HG03469 (cell line): ENCODE results near the gene RAI1.
"Not testable (repeated sequence)": the region's sequence is repeated elsewhere in the genome, so short reads cannot be mapped to it uniquely, and the experiment has no call there.

ENCODE experiments used
- ATAC-seq: cut with Tn5 transposase; IDR thresholded peaks from one replicate; pipeline ENCODE4 v1.9.1; 2021; ENCODE audit warnings: mild to moderate bottlenecking, moderate library complexity, moderate number of reproducible peaks; ENCODE audit not compliant: unreplicated experiment

Gene RAI1

DNA sequence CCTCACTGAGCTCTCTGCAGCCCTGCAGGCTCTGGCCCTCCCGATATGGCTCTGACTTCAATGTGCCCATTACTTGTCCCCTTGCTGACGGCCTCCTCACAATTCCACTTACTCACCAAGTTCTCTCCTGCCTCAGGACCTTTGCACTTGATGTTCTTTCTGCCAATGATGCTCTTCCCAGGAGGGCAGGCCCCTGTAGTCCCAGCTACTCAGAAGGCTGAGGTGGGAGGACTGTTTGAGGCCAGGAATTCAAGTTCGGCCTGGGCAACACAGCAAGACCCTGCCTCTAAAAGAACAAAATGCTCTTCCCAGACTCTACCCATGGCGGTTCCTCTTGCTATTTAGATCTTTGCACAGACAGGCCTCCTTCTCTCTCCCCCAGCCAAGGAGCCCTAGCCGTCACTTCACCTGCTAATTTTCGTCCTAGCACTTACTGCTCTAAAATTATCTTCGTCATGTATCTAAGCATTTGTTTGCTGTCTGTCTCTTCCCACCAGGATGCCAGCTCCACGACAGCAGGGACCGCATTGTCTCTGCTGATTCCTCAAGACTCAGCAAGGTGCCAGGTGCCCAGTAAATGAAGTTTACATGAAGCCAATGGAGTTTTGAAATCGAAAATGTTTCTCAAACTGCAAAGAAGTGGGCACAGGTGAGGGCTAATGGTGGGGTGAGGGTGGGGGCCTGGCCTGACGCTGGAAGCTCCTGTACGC, 626 bp upstream of the RAI1 start:
- ATAC-seq, result no peak

DNA sequence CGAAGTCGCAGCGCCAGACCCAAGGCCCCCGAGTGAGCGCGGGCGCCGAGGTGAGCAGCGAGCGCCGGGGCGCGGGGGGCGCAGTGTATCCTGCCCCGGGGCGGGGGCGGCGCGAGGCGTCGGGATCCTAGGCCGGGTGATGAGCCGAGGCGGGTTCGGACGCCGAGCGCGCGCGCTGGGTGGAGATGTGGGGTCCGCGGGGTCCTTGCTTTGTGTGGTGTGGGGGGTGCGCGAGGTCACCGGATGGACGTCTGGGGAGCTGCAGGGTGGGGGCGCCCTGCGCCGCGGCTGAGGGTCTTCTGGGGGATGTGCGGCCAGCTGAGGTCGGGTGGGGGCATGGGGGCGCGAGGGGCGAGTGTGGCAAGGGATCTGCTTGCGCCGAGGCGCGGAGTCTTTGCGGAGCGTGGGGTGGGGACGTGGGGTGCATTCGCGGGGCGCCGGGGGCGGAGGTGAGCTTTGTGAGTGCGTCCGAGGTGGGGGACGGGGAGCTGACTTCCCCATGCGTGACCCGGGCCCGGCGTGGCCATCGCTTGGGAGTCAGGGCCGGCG, 560 bp downstream of the RAI1 start:
- no peak for ATAC-seq

DNA sequence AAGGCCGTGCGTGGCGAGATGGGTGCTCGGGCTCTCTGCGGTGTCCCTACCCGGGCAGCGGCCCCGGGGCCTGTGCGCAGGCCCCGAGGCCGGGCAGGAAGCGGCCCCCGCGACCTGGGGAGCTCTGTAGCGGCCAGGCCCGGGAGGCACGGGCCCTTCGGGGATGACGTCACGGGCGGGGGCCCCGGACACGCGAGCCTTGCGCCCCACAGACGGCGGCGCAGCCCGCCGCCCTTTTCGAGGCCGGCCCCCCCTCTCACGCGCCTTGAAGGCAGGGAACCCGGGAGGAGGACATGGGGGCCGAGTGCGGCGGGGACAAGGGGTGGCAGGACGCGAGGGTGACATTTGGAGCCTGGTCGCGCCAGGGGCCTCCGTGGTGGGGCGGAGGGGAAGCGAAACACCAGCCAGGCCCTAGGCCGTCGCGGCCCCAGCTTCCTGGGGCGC, 1.1 kb downstream of the RAI1 start:
- no peak for ATAC-seq

DNA sequence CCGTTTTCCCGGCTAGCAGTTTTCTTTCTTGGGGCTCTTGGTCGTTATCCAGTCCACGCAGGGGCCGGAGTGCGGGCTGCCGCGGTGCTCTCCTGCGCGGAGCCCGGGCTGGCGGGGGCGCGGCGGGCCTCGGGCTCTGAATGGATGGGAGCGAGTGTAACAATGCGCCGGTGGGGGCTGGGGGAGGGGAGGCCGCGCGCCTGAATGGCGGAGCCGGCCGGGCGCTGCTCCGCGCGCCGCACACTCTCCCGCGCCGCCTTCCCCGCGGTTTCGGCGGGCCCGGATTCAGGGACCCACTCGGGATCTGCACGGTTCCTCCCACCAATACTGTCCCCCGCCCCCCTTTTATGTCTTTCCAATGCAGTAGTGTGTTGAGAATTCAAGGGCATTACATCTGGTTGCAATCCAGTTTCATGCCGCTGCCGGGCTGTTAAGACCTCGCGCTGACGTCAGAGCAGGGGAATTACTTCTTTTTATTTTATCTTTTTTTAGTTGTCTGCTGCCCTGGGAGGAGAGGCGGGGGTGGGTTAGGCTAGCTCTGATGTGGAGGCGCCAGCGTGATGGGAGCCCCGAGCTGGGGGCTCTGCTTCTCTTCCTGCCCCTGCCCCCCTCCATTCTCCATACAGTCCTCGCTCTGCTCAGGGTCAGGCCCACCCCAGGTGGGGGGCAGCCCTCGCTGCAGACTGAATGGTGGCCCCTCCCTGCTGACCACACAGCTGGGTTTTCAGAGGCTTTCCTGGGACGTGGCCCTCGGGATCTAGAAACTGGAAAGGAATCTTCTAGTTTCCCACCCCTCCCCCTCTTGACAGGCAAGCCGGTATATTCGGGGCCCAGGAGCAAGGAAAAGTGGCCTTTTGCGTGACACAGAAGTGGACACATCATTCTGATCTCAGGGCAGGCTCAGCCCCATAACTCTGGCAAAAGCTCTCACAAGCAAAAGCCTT, 1.8 kb downstream of the RAI1 start:
- ATAC-seq, result no peak

DNA sequence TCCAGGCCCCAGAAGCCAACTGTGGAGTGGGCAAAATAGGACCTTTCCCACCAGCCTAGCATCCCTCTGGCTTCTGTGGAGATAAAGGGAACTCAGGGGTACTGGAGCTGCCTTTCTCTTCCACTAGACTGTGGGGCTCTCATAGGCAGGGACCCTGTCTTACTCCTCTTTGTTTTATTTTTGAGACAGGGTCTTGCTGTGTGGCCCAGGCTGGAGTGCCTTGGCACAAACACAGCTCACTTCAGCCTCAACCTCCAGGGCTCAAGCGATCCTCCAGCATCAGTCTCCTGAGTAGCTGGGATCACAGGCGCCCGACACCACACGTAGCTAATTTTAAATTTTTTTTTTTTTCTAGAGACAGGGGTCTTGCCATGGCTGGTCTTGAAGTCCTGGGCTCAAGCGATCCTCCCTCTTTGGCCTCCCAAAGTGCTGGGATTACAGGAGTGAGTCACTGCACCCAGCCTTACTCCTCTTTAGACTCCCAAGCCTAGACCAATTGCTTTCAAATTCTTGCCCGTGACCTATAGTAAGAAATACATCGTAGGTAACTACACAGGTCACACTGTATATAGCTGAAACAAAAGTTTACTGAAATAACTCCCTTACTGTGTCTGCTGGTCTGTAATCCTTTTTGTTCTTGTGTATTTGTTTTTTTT, 2.6 kb downstream of the RAI1 start:
- no peak for ATAC-seq

DNA sequence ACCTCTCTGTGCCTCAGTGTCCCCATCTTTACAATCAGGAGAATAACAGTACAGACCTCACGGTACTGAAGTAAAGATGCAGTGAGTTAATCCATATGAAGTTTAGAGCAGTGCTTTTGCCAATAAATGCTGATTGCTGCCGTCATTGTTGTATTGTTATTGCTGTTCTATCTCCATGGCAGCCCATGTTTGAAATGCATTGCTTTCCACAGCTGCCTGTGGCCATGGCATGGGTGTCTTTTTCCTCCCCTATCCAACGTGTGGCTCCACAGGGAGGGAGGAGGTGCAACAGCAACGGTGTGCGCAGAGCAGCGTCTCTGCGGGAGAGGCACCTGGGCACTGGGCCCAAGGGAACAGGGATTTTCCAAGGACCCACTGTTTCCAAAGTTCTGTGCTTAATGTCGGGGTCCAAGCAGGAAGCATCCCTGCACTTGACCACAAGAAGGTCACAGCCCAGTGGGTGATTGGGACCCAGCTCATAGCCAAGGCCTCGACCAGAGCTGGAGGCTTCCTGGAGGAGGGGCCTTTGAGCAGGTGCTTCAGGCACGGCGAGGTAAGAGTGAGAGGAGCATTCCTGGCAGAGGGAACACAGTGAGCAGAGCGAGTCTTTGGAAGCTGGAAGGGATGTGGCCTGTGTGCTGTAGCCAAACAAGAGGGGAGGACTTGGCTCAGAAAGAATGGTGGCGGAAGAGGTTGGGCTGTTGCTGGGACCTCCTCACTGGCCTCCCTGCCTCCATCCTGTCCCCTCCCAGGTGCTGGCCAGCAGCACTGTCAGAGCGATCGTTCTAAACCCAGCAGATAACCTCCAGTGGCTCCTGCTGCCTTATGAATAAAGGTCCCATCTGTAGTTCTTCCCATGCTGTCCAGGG, 3.9 kb downstream of the RAI1 start:
- no peak for ATAC-seq

DNA sequence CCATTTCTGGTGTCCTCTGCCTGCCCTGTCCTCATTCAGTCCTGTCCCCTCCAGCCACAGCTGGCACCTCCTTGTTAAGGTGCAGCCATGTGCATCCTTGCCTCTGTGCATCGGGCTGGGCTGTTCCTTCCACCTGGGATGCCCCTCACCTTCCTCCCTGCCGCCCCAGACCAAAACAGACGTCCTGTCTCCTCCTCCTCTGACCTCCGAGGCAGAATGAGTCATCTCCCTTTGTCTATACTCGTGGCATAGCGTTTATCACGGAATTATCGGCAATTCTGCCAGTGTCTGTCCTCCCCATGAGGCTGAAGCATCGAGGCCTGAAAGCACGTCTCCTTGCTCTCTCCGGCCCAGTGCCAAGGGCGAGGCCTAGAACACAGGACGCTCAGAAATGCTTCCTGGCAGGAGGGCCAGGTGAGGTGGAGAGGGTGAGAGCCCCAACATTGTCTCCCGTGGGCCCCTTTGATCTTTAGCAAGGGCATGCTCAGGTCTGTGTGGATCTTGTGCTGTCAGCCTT, 4.6 kb downstream of the RAI1 start:
- no peak for ATAC-seq

DNA sequence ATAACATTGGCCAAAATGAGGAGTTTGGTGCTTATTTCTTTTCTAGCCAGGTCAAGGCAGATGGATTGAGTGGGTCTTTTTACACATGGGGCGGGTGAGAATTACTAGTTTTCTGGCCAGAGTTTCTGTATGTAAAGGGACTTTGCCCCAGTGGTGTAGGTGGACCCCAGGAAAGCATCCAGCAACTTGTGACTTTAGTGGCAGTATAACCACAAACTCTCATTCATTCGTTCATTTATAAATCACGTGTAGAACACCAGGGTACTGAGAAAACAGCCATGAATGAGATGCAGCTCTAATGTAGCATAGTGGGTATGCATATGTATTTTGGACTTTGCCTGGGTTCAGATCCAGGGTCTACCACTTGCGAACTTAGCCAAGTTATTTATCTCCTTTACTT, 8.1 kb downstream of the RAI1 start:
- no peak for ATAC-seq

DNA sequence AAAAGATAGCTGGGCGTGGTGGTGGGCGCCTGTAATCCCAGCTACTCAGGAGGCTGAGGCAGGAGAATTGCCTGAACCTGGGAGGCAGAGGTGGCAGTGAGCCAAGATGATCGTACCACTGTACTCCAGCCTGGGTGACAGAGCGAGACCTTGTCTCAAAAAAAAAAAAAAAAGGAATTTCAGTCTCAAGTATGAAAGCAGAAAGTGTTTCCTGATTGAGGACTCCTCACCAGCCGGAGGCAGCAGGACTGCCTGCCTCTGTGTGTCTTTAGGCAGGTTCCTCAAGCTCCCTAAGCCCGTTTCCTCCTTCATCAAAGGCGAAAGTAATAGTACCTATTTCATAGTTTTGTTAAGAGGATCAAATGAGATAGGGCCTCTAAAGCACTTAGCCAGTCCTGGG, 9.0 kb downstream of the RAI1 start:
- ATAC-seq, result not testable (repeated sequence)

DNA sequence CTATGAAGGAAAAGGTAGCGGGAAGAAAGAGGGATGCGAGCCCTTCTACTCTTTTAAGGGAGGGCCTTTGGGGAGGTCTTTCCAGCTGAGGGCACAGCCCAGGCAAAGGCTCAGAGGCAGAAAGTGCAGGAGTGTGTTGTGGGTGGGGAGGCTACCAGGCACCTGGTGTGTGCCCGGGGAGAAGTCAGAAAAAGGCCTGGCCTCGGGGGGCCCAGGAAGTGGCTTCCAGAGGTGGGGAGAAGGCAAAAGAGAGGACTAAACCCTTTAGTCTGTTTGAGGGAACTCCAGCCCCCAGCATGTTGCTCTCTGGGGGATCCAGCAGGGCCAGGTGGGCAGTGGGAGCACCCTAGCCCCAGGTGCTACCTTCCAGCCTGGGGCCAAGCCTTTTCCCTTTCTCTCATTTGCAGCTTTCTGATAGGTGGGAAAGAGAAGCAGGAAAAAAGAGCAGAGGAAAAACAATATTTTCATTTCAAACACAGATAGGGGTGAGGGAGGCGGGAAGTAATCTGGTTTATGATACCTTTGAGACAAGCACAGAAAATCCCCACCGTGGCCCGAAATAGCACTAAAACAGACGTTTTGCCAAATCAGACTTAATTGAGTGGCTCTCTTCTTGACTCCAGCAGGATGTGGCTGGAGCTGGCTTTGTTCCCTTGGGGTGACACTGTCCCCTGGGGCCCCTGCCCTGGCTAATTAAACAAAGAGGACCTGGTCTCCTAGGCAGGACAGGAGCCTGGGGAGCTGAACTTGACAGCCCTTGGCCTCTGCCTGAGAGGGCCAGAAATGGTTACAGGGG, 10.4 kb downstream of the RAI1 start:
- no peak for ATAC-seq

DNA sequence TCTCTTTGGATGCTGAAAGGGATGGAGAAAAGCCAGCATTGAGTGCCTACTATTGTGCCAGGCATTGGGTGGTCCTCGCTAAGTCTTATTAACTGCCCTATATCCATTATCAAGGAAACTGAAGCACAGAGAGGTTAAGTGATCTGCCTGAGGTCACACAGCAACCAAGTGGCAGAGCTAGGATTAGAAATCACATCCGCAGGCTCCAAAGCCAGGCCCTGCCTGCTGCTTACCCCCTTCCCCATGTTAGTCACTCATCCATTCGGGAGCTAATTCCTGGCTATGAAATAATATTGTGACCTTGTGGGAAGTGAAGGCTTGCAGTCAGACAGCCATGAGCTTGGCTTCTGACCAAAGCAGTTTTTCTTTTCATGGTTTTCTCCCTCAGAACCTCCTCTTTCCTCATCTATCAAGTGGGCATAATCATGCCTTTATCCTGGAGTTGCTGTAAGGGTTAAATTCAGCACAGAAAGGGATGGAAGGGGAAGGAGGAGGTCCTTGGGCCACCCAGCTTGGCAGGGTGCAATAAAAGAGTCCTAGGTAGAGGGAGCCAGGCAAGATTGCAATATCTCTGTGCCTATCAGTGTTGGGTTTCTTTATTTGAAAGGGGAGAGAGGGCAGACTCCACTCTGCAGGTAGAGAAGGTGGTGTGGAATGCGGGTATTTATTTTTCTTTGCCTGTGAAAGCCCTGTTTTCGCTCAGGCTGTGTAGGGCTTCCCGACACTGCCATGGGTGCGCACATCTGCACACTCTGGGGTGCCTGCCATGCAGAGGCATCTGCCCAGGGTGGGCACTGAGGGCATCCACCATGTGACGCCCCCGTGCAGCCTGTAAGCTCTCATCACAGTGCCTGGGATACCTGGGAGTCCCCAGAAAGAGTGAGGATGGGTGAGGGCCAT, 11.3 kb downstream of the RAI1 start:
- ATAC-seq, result no peak

DNA sequence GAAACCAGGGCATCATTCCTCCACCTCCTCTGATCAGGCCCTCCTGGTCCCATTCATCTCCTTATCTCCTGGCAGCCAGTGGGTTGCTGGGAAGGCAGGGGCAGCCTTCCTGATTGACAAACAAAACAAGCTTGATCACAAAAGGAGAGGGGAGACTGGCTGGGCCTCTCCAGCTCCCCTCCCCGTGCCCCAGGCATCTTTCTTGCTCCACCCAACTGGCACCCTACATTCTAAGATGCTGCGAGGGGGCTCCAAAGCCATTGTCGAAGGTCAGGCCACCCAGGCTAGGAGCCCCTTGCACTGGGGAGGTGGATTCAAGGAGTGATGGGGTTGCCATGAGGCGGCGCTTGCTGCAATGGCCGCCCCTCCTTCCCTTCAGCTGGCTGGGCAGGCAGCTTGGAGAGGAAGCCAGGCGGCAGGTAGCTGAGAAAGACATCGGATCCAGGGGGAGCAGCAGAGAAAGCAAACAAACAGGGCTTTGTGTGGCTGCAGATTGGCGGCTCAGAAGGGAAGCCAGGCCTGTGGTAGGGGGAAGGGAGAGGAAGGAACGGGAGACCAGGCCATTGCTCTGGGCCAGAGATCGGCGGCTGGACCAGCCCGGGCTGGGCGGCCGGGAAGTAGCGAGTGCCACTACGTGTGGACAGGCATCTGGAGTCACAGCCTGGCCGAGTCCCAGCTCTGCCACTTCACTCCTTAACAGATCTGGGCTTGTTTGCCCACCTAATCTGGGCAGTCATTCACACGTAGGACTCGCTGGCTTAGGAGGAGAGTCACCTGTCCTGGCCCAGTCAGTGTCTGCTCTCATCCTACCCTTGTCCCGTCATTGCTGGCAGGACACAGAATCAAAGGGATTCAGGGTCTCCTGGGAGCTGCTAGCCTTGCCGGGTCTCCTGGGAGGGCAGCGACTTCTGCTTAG, 12.3 kb downstream of the RAI1 start:
- no peak for ATAC-seq

DNA sequence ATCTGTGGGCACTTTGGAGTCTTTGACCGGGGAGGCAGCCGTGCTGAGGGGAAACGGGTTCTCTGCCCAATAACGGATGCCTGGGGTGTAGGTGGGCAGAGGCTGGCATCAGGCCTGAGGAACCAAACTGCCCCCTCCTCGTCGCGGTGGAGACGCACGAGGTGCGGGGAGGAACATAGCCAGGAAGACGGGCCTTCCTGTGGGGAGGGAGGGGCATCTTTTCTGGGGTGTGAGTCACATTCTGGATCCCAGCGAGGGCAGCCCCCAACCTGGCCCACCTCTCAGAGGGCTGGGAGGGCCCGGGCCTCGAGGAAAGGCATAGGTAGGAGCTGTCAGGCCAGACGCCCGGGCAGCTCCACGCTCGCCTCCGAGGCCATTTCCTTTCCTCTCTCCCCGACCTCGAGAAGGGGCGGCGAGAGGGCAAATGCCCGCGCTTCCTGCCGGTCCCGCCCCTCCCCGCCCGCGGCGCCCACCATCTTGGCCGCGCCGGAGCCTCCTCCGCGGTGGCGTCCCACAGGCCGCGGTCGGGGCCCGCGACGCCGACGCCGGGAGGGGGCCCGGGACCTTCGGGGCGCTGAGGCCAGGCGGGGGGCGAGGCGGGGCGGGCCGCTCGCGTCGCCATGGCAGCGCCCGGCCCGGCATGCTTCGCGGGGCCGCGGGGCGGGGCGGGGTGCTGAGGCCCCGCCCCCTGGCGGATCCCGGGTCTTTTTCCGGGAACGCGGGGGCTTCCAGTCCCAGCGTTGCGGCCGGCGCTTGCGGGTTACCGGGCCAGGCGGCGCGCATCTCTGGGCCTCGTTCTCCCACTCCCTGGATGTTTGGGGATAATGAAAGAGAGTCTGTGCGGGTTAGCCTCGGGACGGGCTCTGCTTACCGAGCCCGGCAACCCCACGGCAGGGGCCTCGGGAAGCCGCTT, 13.2 kb downstream of the RAI1 start:
- no peak for ATAC-seq

DNA sequence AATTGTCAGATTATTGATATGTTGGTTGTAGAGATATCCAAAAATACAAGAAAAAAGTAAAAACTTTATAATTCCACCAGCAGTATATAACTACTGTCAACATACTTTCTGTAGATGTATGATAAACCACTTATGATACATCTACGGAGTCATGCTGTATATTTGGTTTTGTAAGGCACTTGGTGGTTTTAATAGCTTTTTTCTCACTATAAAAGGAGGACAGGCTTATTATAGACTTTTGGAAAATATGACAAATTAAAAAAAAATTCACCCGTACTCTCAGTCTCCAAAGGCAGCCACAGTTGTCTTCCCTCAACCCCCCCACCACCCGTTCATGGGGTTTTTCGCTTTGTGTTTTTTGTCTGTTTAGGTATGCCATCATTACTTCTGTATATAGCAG, 14.8 kb downstream of the RAI1 start:
- no peak for ATAC-seq

DNA sequence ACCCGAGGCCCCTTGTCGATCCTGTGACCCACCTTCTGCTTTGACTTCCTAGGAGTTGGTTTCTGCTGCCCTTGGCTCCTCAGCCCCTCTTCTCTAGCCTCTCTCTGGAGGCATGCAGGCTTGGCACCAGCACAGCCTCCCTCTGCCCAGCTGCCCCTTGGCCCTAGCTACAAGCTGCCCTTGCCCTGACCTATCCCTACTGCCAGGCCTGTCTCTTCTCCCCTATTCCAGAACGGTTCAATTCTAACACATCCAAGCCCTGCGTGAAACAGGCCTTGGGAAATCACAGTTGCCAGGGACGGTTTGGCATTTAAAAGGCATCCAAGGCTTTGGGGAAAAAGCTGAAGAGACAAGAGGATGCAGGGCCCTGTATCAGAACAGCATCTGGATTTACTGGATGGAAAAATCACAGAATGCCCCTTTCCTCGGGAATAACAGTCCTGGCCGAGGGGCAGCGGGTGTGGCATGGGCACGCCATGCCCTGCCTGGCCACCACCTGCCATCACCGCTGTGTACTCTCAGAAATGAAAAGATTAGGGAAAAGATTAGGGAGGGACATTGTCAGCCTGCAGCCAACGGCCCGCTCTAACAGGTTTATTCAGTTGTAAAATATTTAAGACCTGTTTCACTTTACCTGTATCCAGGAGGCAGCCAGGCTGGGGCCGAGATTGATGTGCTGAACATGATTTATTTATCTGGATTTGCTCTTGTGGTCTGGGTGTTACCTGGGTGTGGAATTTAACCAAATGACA, 15.8 kb downstream of the RAI1 start:
- no peak for ATAC-seq

DNA sequence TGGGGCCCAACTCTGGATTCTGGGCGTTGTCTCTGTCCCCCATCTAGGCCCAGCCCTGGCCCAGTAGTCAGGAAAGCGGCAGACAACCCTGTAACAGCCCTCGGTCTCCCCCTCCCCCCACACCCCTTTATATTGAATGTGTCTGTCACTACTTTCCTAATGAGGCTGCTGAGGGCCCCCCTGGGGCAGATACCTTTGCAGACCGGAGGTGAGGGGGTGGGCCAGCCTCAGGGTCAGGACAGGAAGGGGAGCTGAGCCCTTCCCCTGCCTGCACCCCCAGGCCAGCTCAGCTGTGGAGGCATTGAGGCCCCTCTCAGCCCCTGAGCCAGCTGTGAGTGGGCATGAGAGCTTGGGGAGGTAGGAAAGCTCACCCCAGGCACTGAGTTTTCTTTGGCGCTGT, 17.1 kb downstream of the RAI1 start:
- no peak for ATAC-seq
